DND-41 (cell line): ENCODE data around the gene ZFHX3.

ENCODE experiments used
- EZH2 ChIP-seq: IDR thresholded peaks from 3 replicates; pipeline ENCODE4 v1.6.1; 2012; ENCODE audit warnings: borderline replicate concordance, low read depth, mild to moderate bottlenecking, moderate library complexity, low read length, inconsistent platforms; ENCODE audit not compliant: severe bottlenecking
- TF ChIP-seq, protein P1 (sequence below): IDR thresholded peaks from 2 replicates; pipeline ENCODE4 v1.5.1; 2012; ENCODE audit warnings: borderline replicate concordance, low read length, moderate library complexity, mild to moderate bottlenecking; ENCODE audit not compliant: poor library complexity, severe bottlenecking; ENCODE audit errors: extremely low read depth

DNA sequence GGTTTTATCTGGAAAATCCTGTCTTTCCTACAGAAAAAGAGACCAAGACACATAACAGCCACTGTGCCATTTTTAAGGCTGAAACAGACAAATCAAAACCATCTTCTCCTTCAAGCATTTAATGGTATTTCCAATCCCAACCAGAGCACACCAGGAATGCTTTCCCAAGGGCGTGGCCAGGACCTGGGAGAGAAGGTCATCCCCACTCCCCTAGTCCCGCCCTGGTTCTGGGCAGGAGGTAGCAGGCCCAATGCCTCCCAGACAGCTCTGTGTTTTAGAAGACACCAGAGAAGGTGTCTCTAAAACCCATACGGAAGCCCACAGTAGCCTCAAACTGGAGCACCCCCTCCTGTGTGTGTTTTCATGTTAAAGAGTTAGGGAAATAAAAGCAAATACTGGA, 214.4 kb downstream of the ZFHX3 start:
- TF ChIP-seq, protein P1, sequence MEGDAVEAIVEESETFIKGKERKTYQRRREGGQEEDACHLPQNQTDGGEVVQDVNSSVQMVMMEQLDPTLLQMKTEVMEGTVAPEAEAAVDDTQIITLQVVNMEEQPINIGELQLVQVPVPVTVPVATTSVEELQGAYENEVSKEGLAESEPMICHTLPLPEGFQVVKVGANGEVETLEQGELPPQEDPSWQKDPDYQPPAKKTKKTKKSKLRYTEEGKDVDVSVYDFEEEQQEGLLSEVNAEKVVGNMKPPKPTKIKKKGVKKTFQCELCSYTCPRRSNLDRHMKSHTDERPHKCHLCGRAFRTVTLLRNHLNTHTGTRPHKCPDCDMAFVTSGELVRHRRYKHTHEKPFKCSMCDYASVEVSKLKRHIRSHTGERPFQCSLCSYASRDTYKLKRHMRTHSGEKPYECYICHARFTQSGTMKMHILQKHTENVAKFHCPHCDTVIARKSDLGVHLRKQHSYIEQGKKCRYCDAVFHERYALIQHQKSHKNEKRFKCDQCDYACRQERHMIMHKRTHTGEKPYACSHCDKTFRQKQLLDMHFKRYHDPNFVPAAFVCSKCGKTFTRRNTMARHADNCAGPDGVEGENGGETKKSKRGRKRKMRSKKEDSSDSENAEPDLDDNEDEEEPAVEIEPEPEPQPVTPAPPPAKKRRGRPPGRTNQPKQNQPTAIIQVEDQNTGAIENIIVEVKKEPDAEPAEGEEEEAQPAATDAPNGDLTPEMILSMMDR = no peak
- TF ChIP-seq EZH2 = no peak
